BJ (cell line): ENCODE results near the gene MGMT. TPM values are rescaled to one million over a fixed set of nuclear protein-coding genes. Genes with fewer than 3 reads are reported as not detected.

Experiments
- CTCF ChIA-PET: fragments of 350-600 bp; formaldehyde crosslinking; extraction: SDS; loops from one replicate; lab custom pipeline; 2021; ENCODE audit warnings: antibody characterized with exemption, inconsistent platforms; lab: Yijun Ruan, JAX
- POLR2A ChIA-PET: fragments of 300-600 bp; sonication (Branson Sonifier 250); formaldehyde crosslinking; extraction: SDS; loops from one replicate; lab custom pipeline; 2021; ENCODE audit warnings: antibody characterized with exemption; lab: Charles Lee
- DNase-seq: peaks from one replicate; pipeline ENCODE4 v3.0.0-alpha.2; 2011; ENCODE audit warnings: low read depth
- H3K27me3 ChIP-seq: 2 replicates; pipeline ENCODE4 v1.6.0; 2011; ENCODE audit warnings: low read length; ENCODE audit not compliant: control insufficient read depth, insufficient read depth
- H3K36me3 ChIP-seq: 2 replicates; pipeline ENCODE4 v1.5.1; 2011; ENCODE audit warnings: low read length; ENCODE audit not compliant: control insufficient read depth, insufficient read depth
- H3K4me3 ChIP-seq: 2 replicates; pipeline ENCODE4 v1.5.1; 2011; ENCODE audit warnings: low read depth, mild to moderate bottlenecking, control low read depth, low read length
- polyA plus RNA-seq: library from polyadenylated mRNA; depleted of rRNA; stranded (reverse); fragments of >200 nt; gene quantifications from 2 replicates; pipeline ENCODE4 v1.2.3, GENCODE V29; 2011
- TF ChIP-seq, protein P1 (sequence below): IDR thresholded peaks from 2 replicates; pipeline ENCODE4 v1.5.1; 2011; ENCODE audit warnings: low read depth, mild to moderate bottlenecking, control low read depth, inconsistent platforms, low read length, moderate library complexity; ENCODE audit not compliant: insufficient read depth

Gene MGMT
- polyA plus RNA-seq, 1 experiment, result 21.0 TPM

DNA sequence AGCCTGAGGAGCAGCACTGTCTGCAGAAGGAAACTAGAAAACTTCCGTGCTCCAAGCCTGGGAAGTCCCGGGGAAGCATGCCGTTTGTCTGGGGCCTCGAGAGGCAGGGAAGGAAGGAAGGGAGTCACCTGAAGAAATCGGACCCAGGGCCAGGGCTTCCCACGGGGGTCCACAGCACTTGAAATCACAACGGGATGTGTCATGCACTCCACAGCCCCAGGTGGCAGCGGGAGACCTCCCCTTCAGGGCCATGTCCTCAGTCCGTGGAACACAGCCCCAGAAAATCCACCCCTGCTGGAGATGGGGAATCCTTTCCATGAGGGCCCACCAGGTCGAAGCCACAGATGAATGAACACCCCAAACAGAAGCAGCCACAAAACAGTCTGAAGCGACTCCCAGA, 239.5 kb downstream of the MGMT start:
- ChIA-PET CTCF (no interaction called here), POLR2A (no interaction called here)
- Histone ChIP-seq H3K4me3 (no peak overlapping the region), H3K36me3 (no peaks in the 10 kb centered on the region), H3K27me3 (no peaks in the 10 kb centered on the region)
- TF ChIP-seq, protein P1, sequence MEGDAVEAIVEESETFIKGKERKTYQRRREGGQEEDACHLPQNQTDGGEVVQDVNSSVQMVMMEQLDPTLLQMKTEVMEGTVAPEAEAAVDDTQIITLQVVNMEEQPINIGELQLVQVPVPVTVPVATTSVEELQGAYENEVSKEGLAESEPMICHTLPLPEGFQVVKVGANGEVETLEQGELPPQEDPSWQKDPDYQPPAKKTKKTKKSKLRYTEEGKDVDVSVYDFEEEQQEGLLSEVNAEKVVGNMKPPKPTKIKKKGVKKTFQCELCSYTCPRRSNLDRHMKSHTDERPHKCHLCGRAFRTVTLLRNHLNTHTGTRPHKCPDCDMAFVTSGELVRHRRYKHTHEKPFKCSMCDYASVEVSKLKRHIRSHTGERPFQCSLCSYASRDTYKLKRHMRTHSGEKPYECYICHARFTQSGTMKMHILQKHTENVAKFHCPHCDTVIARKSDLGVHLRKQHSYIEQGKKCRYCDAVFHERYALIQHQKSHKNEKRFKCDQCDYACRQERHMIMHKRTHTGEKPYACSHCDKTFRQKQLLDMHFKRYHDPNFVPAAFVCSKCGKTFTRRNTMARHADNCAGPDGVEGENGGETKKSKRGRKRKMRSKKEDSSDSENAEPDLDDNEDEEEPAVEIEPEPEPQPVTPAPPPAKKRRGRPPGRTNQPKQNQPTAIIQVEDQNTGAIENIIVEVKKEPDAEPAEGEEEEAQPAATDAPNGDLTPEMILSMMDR, result no peak
- no peak for DNase-seq

DNA sequence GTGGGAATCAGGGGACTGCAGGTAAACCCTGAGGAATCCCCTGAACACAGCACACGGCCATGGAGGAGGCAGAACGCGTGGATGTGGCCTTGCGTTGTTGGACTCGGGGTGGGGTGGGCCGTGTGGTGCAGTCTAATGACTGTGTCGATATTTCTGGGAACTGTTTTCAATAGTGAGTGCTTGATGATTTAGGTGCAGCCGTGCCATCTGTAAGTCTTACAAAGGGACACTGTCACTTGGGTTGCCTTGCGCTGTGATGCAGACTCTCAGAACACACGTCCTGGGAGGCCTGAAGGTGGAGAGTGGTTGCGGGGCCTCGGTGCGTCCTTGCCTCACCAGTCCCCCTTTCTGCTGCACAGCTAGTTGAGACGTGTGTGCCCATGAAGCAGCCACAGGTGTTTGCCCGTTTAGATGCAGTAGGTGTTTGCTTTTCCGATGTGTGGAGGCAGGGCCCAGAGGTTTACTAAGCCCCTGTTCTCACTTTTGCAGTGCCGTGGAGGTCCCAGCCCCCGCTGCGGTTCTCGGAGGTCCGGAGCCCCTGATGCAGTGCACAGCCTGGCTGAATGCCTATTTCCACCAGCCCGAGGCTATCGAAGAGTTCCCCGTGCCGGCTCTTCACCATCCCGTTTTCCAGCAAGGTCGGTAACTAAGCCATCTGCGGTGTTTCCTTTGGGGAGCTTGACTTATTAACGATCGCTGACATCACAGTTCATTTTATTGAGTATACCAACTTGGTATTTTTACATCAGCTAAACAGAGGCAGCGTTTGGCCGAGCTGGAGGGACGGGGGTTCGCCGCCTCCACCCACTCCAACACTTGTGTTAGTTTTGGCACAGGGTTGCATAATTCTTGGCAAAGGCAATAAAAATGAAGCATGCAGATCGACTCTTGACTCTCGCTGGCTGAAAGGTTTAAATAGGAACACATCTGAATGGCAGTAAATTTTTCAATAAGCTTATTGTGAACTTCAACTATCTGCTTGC, 240.7 kb downstream of the MGMT start:
- TF ChIP-seq, protein P1, result no peak
- H3K27me3 ChIP-seq, result no peaks in the 10 kb centered on the region
- no peak for DNase-seq
- no peaks in the 10 kb centered on the region for H3K36me3 ChIP-seq
- CTCF ChIA-PET, result no interaction called here
- POLR2A ChIA-PET, result no interaction called here
- H3K4me3 ChIP-seq, result no peak overlapping the region

DNA sequence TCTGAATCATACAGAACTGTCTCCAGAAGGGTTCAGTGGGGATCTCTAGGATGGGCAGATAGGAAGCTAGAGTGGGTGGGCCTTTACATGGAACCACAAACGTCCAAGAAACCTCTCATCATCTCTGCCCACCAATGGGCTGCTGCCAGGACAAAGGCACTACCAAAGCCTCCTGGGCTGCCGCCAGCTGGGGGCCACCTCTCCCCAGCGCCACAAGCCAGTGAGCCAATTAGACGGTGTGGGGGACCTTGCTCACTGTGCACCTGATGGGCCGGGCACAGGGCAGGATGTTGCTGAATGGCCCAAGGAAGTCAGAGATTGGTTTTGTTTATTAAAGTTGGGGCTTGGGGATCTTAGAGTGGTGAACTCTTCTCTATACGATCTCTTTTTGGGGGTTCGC, 242.1 kb downstream of the MGMT start:
- ChIA-PET POLR2A (no interaction called here), CTCF (no interaction called here)
- no peaks in the 10 kb centered on the region for H3K27me3 ChIP-seq
- TF ChIP-seq, protein P1, result no peak
- H3K36me3 ChIP-seq, result no peaks in the 10 kb centered on the region
- no peak overlapping the region for H3K4me3 ChIP-seq
- no peak for DNase-seq

DNA sequence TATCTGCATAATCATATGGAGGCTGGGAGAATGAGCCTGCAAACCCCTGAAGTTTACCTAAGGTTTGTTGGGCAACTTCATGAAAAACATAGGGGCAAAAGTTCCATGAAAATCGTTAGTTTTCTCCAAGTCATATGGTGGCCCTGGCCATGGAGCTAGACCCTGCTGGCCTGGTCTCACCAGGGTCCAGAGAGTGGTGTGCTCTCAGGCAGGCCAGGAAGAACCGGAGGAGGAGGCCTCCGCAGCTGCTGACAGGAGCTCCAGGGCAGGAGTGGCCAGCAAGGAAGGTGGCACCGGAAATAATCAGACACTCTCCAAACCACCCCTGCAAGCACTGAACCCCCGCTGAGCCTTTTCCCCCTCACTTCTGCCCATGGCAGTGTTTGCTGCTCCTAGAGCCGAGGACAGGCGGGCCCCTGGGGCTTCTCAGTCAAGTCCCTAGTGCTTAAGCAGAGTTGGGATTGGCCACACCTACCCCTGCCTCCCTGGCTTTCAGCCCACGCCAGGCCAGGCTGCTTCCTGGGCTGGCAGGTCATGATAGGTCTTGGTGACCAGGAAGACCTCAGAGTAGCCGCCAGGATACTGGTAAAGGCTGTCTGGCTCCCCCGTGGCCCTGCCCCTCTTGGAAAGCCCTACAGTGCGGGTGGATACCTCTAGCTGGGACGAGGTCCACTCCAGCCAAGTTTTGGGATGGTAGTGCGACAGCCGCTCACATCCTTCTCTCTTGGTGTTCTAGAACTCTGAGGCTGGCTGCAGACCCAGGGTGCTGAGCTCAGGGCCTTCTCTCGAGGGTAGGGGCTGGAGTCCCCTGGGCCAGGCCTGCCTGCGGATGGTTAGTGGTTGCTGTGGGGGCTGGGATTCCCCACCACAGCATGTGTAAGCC, 242.8 kb downstream of the MGMT start:
- DNase-seq, result no peak
- Histone ChIP-seq H3K27me3 (no peaks in the 10 kb centered on the region), H3K36me3 (no peaks in the 10 kb centered on the region), H3K4me3 (no peak overlapping the region)
- CTCF ChIA-PET, result no interaction called here
- TF ChIP-seq, protein P1, result no peak
- POLR2A ChIA-PET, result no interaction called here

DNA sequence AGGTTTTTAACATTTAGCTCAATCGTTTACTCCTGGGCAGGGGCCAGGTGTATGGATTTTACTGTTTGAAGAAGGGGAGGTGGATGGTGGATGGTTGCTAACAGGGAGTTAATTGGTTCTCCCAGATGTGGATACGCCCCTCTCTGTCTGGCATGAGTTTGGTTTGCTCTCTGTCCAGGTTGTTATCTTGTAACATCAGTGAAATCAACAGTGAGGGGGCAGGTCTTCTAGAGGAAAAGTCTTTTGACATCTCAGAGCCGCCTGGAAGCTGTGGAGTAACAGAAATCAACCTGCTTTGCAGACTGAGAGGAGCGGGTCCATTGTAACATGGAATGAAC, 243.4 kb downstream of the MGMT start:
- Histone ChIP-seq H3K27me3 (no peaks in the 10 kb centered on the region), H3K4me3 (no peak overlapping the region), H3K36me3 (no peaks in the 10 kb centered on the region)
- no peak for DNase-seq
- TF ChIP-seq, protein P1, result no peak
- ChIA-PET CTCF (no interaction called here), POLR2A (no interaction called here)
